Spleen (tissue), 7 donors: ENCODE results near the gene PRPF8.

Experiments
- POLR2A ChIP-seq, 3 donors: fragments of 450-650 bp; IDR thresholded peaks; one replicate each; pipeline ENCODE4 v1.5.1; 2017; ENCODE audit warnings: antibody characterized with exemption in 3 of 3, mild to moderate bottlenecking in 1 of 3
- POLR2AphosphoS5 ChIP-seq, 3 donors: sonication (generic); formaldehyde crosslinking; IDR thresholded peaks; one replicate each; pipeline ENCODE4 v1.5.1; 2017; ENCODE audit warnings: antibody characterized with exemption in 3 of 3
- TF ChIP-seq, protein P1 (sequence below), 11 experiments: fragments of 200-600 bp in 7 of 11; fragments of 450-650 bp in 4 of 11; sonication (generic) in 4 of 11; IDR thresholded peaks in 8 of 11; conservative IDR thresholded peaks in 3 of 11; 1 replicate in 7 of 11; 2 replicates in 4 of 11; pipeline versions ENCODE4 v1.4.0 to v1.8.0; 2016 to 2021; ENCODE audit warnings: antibody characterized with exemption in 11 of 11, inconsistent platforms in 4 of 11, mild to moderate bottlenecking in 1 of 11
- donor health status: DM: no; HTN: no; CAD: no; lungs with moderate emphysema.
- donor health status: DM: no; HTN: no; CAD: no.
- donor health status: DM: no; HTN: no; CAD: no.

DNA sequence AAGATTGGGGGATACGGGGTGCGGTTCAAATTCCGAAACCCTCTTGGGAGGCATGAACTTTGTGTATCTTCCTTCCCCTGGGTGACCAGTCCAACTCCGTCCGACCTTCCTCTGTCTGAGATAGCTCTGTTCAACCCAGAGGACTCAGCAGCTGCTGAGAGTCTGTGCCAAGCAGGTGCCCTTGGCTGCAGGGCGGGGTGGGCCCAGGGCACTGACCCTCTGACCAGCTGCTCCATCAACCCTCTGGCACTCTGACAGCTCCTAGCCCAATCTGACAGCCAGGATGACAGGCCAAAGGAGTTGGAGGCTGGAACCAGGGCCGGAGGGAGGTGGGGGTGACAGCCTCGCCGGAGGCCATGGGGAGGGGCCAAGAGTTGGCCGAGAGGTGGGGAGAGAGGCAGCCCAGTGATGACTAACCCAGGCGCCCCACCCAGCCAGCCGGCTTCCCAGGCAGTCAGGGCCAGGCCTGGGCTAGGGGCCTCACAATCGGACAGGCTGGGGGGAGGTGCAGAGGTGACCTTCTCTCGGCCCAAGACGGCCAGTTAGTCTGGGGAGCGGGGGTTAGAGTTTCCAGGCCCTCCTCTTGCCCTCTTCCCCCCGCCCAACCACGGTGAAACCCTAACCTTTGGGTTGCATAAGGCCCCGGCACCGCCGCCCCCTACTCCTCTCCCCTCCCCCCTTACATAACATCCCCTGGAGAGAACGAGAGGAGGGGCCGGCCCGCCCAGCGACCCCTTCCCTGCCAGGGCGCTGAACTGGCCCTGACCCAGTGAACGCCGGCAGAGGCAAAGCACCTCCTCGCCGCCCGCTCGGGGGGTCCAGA, 30.5 kb upstream of the PRPF8 start:
- TF ChIP-seq POLR2A (IDR thresholded peaks at IDR 0.05) (no peak), POLR2AphosphoS5 (IDR thresholded peaks at IDR 0.05) (peak; percentile 74 to 87 (median 81))
- TF ChIP-seq, protein P1, sequence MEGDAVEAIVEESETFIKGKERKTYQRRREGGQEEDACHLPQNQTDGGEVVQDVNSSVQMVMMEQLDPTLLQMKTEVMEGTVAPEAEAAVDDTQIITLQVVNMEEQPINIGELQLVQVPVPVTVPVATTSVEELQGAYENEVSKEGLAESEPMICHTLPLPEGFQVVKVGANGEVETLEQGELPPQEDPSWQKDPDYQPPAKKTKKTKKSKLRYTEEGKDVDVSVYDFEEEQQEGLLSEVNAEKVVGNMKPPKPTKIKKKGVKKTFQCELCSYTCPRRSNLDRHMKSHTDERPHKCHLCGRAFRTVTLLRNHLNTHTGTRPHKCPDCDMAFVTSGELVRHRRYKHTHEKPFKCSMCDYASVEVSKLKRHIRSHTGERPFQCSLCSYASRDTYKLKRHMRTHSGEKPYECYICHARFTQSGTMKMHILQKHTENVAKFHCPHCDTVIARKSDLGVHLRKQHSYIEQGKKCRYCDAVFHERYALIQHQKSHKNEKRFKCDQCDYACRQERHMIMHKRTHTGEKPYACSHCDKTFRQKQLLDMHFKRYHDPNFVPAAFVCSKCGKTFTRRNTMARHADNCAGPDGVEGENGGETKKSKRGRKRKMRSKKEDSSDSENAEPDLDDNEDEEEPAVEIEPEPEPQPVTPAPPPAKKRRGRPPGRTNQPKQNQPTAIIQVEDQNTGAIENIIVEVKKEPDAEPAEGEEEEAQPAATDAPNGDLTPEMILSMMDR (IDR thresholded peaks at IDR 0.05 in 8 of 11, conservative IDR thresholded peaks at IDR 0.05 in 3 of 11) = no peak
